Frontal cortex (tissue), 4 donors: ENCODE data around the gene CLP1. TPM values are rescaled to one million over a fixed set of nuclear protein-coding genes. Genes with fewer than 3 reads are reported as not detected.
"Not testable (repeated sequence)": the region's sequence is repeated elsewhere in the genome, so short reads cannot be mapped to it uniquely, and the experiment has no call there.

Experiments used
- DNase-seq, 2 donors: peaks; one replicate each; pipeline ENCODE4 v3.0.0; 2012; ENCODE audit warnings: low spot score in 2 of 2
- FAIRE-seq: peaks from 2 replicates; lab custom pipeline; 2012; peaks lifted over from hg19 to GRCh38; lab: Jason Lieb, UNC
- total RNA-seq: library from RNA; depleted of rRNA; stranded (reverse); fragments of >200 nt; gene quantifications from one replicate; pipeline ENCODE4 v1.2.3, GENCODE V29; 2014
- donor health status: control.
- donor health status: control.
- donor health status: control.

CLP1 gene
- total RNA-seq, 1 donor from 2014 or later = 17.1 TPM

DNA sequence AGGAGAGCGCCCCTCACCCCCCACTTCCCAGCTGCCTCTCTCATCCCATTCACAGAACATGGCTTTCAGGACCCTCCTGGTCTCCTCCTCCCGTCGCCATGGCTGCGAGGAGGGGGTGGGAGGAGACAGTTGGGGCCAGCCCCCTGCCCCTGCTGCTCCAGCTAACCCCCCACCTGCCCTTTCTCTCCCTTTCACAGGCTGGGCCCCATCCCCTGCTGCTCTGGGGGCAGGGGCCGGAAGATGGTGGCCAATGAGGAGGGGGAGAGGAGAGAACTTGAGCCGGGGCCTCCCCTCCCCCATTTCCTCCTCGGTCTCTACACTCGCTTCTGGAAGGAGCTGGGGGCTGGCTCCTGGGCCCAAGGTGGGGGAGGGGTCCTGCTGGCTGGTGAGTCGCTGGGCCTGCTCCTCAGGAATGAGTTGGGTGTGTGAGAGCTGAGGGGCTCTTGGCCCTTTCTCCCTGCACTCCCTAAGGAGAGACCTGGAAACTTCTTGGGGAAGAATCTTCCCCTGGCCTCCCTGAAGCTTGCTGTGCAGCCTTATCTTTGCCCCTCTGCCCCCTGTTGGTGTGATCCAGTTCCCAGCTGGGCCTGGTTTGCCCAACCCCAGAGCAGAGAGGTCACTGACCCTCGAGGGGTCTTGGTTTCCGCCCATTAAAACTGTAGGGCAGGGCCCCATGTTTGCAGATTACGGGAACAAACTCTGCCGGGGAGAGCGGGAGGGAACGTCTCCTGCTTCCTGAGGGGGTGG lies 18.1 kb upstream of the CLP1 start:
- FAIRE-seq = no peak

DNA sequence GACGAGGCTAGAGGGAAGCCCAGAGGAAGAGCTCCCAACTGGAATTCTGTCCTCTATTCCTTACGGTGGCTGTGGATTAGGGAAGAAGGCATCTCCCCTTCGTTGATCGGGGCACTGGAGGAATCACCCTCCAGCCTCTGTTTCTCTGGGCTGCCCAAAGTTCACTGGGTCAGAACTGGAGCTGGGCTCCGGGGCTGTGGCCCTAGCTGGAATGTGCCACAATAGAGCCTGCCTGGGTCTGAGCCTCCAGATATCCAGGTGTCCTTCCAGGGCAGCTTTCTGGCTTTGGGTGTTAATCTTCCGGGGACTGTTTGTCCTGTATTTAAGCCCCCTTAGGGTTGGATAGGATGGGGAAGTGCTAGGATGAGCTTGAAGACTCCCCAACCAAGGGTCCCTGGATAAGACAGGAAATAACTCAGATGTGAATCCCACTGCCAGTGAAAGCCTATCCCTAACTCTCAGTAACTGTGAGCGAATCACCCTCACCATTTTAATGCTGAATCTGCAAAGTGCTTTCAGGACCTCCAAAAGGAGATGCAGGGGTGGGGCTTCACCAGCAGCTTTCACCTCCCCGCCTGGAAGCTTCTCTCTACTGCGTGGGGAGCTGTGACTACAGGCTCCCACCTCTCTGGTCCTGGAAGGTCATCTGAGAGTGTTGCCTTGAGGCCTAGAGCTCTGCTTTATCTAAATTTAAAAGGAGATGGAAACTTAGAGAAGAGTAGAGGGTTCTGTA lies 17.3 kb upstream of the CLP1 start:
- DNase-seq (no peak), FAIRE-seq (no peak)

More for the DNA sequence above, 18.1 kb upstream of the CLP1 start:
- DNase-seq = no peak

DNA sequence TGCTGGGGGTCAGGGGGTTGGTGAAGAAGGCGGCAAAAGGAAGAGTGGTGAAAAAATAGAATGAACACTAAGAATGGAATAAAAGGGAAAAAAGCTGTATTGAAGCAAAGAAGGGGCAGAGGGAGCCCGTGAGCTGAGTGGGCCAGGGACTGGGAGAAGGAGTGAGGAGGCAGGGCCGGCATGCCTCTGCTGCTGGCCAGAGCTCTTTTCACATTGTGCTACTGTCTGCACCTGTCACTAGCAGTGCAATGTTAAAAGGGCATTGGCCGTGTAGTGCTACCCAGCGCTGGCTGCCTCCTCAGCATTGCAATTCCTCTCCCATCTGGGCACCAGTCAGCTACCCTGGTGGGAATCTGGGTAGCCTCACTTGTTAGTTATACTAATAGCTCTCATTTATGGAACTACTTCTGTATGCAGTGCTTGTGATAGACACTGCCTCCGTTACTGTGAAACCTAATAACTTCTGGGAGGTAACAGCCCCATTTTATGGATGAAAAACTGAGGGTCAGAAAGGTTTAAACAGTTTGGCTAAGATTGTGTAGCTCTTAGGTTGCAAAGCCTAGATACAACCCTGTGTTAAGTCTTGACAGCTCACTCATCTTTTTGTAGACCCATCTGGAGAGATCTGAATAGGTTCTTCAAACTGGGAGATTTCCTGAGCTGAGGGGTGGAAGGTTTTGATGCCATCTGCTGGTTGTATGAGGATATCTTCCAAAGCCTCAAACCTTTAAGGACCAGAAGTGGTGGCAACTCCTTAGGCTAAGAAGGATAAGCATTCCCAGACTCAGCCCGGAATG lies 16.4 kb upstream of the CLP1 start:
- DNase-seq = peak; percentile 60 to 63
- FAIRE-seq = no peak

DNA sequence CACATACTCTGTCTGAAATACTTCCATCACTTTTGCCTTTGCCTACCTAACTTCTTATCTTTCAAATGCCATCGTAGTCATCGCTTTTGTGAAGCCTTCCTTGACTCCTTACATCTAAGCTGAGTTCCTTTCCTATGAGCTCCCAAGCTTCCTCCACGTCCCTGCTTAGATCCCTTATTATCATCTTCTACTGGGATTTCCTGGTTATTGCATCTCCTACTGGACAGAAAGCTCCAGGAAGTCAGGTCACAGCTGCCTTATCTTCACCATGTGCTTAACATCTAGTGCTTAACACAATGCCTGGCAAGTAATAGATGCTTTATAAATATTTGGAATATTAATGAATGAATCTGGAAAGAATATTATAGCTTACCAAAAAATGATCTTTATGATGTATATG lies 13.8 kb upstream of the CLP1 start:
- FAIRE-seq = no peak

DNA sequence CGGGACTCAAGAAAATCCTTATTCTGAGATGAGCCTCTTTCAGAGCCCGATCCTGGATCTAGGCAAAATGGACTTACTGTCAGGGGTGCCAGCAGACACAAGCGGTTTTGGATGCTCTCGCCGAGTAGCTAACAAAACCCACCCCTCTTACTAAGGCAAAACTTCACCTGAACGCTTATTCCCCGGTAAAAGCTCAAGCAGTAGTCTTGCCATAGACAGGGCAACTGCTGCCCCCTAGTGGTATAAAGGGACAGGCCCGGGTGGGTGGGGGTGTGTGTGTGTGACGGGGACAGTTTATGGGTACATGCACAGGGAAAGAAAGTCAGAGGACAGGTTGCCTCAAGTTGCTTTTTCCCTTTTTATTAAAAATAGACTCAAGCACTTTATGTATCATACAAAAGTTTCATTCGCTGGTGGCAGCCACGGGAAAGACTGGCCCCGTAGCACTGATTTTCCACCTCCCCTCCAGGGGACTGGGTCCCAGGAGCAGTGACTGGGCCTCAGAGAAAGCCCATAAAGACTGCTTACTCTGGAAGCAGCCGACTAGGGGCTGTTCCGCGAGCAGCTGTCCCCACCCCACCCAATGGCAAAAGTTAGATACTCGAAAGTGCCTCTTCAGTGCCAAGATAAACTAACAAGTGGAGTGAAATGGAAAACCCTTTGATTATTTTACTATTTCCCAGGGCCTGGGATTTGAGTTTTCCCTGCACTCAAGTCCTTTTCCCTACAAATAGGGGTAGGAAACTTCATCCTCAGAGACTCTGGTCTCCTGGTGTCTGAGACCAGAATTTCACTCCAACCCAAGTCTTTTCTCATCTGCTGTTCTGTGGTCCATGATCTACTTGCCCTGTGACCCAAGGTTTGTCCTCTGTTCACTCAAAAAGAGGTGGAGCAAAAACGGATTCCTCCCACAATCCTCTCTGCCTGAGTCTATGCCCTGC lies 12.5 kb upstream of the CLP1 start:
- FAIRE-seq (no peak), DNase-seq (peak; percentile 69 to 76)

More for the DNA sequence above, 13.8 kb upstream of the CLP1 start:
- DNase-seq = no peak

DNA sequence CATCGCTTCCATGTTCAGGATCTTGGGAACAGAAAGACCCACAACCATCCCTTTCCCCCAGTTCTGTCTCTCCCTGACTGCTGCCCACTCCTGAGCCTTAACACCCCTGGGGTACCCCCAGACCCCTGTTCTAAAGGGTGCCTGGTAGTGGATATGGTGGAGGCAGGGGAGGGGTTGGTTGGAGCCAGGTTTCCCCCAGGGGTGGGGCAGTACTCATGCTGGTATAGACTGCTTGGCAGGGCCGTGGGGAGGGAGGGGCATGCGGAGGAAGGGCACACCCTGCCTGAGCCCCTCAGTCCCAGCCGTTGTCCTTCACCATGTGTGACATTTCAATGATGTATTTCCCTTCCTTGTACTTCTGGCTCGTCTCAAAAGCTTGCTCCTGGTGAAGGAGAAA lies 11.9 kb upstream of the CLP1 start:
- no peak for FAIRE-seq

DNA sequence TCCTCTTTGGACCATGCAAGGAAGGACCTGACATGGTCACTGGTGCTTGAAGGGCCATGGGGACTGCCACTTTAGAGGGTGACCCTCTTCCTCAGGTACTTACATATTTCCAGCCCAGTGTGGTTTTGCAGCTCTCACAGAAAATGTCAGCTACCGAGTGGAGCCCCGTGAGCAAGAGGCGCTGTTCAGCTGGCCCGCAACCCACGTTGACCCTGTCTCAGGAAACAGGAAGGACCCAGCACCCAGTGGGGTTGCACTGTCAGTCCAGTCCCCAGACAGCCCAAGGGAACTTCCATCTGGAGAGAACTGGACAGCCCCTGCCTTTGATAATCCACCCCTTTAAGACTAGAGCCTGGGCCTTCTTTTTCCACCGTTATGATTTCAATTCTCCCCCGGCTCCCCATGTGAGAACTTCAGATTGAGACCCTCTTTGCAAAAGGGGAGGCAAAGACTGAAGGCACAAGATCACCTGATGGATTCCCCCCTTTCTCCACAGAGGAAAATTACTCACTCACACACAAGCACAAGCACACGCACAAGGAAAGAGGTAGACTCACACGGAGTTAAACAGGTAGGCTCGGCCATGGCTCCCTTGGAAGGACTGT lies 11.3 kb upstream of the CLP1 start:
- no peak for DNase-seq
- FAIRE-seq = no peak

More for the DNA sequence above, 11.9 kb upstream of the CLP1 start:
- DNase-seq = no peak

DNA sequence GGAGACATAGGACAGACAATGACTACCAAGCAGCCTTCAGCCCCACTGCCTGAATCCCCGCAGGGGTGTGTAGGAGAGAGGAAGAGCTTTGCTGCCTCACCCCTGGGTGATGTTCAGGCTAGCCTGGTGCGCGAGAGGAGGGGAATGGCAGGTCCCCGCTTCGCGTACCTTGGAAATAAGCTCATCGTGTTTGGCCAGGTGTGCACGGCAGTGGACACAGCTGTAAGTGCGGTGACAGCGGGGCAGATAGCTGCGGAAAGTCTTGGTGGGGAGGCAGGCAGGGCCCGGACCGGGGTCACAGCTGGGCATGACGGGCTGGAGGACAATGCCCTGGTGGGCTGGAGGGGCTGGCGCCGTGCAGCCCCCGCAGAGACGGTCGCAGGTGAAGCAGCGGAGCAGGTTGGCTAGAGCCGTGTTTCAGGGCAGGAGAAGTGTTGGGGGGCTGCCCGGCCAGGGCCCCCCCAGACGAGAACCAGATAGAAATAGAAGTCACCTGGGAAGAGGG lies 10.7 kb upstream of the CLP1 start:
- FAIRE-seq (no peak), DNase-seq (no peak)

DNA sequence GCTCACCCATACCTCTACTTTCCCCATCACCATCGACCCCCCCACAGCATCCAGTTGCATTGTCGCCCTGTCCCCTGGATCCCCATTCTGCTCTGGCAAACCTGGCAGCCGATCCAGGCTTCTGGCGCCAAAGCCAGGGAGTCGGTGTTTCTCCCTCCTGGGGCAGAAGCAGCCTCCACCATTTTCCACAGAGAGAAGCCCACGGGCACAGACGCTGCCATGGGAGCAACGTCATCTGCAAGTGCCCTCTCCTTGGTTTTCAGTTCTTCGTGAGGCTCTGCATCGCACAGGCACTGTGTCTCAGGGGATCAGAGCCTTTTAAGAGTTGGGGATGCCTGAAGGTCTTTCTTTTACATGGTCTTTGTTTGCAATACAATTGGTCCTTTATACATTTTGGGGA lies 10.2 kb upstream of the CLP1 start:
- FAIRE-seq (no peak), DNase-seq (no peak)

DNA sequence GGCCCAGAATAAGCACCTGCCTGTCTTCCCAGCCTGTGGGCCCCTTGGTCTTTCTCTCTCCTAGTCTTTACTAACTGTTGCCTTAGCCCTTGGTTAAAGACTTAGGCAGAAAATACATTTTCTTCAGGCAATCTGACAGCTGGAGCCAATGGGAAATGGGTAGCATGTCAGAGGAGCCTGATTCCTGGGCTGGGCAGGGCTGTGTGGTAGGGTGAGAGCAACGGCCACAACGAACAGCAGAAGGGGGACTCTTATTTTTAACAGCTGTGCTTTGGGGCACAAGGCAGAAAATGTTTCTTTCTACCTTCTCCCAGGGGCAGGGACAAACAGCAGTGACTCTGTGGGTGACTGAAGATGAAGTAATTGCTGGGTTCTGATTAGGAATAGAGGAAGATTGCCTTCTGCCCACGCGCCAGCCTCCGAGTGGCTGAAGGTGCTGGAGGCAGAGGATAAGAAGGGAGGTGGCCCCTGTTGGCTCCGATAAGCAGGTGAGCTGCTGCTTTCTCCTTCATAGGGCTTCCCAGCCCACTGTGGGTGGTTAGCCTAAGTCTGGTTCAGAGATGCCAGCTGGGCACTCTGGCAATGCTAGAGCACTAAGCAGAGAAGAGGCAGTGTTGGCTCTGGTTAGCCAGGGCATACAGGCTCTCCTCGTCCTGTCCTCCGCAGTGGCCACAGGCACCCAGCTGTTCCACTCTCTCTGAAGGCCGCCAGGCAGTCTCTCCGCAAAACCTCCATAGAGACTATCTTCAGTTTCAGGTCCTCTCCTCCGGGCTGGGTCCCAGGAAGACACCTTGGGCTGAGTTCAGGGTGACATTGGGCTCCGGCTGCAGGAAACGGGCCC lies 9.4 kb upstream of the CLP1 start:
- FAIRE-seq = no peak
- DNase-seq = peak in 1 of 2 donors; percentile 27

DNA sequence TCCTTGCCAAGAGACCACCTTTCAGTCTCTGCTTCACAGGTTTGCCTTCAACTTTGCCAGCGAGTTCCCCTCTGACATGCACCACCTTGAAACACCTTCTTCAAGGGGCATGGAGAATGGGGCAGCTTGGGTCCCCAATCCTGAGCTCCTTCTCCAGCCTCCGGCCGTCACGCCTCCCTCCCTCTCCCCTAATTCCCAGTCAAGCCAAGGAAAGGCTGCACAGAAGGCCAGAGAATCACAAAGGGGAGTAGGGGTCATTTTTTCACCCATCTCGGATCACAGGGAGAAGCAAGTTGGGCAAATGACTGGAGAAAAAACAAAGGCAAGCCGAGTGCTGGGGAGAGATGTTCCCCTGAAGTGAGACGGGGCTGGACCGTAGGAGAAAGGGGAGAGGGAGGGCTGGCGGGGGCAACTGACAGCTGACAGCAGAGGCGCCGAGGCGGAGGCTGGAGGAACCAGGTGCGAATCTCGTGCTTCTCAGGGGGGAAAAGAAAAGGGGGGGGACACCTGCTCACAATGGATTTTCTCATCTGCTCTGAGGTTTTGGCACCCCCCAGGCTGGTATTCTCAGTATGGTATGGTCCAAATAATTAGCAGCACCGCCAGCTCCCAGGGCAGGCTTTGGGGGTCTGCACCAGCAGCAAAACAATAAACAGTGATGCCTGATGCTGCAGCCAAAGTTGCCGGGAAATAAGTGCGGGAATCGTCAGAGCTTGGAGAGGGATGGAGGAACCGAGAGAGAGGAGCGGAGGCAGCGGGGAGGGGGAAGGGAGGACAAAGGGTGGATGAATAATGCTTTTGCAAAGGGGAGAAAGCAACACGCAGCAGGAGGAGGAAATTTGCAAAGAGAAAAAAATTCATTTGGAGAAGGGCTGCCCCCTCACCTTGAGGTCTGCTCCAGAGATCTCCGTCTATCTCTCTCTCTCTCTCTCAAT lies 8.5 kb upstream of the CLP1 start:
- no peak for FAIRE-seq
- peak in 1 of 2 donors; percentile 36 for DNase-seq

DNA sequence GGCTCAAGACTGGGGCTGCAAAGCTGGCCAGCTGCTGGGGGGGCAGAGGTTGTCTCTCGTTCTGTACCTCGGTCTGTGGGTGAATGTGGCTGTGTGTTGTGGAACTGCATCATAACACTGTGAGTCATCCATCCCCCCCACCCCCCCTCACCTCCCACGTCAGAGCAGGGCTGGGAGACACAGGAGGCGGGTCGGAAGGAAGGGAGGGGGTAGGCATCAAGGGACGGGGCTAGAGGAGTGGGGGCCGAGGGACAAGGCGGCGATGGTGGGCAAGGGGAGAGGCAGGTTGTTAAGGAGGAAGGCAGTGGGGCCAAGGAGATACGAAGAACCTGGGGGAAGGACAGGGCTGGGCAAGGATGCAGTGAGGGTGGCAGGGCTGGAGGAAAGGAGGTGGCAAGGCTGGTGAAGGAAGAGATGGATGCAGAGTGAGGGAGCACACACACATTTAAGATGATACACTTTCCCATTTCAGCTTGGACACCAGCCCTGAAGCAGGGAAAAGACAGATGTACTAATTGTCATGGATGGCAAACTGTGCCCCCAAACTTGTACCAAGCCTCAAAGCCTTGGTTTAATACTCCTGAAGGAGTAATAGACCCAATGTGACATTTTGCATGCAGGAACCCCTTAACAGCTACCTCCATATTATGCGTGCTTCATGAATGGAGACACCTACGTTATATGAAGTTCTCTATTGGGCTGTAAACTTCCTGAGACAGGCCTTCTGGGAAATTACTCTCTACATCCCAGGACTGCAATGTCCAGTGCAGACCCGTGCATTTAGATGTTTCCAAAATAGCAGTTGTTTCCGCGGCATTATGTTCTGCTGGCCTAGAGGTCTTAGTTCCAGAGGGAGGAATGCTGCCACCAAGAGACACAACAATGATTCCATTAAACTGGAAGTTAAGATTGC lies 7.5 kb upstream of the CLP1 start, which contains the start of gene YPEL4:
Gene YPEL4 (minus strand): TSS at position 87 of the 913 bp plus-strand sequence. CDS start 2,805 bp downstream, outside the sequence.
- FAIRE-seq (no peak), DNase-seq (peak; percentile 71 to 80)

DNA sequence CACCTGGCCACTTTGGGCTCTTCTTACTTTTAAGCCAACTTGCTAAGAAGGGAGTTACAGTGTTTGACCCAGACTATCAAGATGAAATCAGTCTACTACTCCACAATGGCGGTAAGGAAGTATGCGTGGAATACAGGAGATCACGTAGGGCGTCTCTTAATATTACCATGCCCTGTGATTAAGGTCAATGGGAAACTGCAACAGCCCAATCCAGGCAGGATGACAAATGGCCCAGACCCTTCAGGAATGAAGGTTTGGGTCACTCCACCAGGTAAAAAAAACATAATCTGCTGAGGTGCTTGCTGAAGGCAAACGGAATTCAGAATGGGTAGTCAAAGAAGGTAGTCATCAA lies 6.8 kb upstream of the CLP1 start:
- DNase-seq (no peak), FAIRE-seq (no peak)

DNA sequence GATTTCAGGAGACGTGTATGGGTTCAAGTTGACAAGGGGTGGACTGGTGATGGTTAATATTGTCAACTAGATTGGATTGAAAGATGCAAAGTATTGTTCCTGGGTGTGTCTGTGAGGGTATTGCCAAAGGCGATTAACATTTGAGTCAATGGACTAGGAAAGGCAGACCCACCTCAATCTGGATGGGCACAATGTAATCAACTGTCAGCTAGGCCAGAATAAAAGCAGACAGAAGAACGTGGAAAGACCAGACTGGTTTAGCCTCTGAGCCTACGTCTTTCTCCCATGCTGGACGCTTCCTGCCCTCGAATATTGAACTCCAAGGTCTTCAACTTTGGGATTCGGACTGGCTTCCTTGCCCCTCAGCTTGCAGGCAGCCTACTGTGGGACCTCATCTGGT lies 6.2 kb upstream of the CLP1 start:
- DNase-seq (no peak), FAIRE-seq (no peak)

DNA sequence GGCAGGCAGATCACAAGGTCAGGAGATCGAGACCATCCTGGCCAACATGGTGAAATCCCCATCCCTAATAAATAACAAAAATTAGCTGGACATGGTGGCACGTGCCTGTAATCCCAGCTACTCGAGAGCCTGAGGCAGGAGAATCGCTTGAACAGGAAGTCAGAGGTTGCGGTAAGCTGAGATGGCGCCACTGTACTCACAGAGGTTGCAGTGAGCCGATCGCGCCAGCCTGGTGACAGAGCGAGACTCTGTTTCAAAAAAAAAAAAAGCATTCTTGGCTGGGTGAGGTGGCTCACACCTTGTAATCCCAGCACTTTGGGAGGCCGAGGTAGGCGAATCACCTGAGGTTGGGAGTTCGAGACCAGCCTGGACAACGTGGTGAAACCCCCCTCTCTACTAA lies 5.3 kb upstream of the CLP1 start:
- DNase-seq, FAIRE-seq: not testable (repeated sequence)

DNA sequence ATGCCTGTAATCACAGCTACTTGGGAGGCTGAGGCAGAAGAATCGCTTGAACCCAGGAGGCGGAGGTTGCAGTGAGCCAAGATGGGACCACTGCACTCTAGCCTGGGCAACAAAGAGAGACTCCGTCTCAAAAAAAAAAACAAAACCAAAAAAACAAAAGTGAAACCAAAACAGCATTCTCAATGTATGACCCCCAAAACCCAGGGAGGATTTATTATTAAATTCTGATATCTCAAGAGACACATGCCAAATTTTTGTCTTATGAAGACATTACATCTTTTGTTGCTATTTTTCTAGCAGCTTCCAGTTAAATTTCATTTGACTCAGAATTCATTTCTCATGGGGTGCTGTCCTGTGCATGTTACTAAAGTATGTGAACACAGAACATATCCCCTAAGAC lies 4.9 kb upstream of the CLP1 start:
- DNase-seq (no peak), FAIRE-seq (no peak)
